Ectodermal cell (in vitro differentiated cells): ENCODE results near the gene NXPE2.

Experiments
- H3K27ac ChIP-seq: 2 replicates; pipeline ENCODE4 v1.7.0; 2013; ENCODE audit warnings: mild to moderate bottlenecking, low read depth, low read length; ENCODE audit not compliant: insufficient read depth, poor library complexity, severe bottlenecking
- H3K27me3 ChIP-seq: 2 replicates; pipeline ENCODE4 v1.7.0; 2013; ENCODE audit warnings: mild to moderate bottlenecking, low read length; ENCODE audit not compliant: insufficient read depth, control insufficient read depth, poor library complexity, severe bottlenecking
- H3K36me3 ChIP-seq: one replicate; pipeline ENCODE4 v1.7.0; 2013; ENCODE audit warnings: low read length; ENCODE audit not compliant: control insufficient read depth, insufficient read depth
- H3K4me1 ChIP-seq: one replicate; pipeline ENCODE4 v1.7.0; 2013; ENCODE audit warnings: low read length; ENCODE audit not compliant: control insufficient read depth, insufficient read depth
- H3K4me3 ChIP-seq: 2 replicates; pipeline ENCODE4 v1.7.0; 2013; ENCODE audit warnings: low read depth, low read length, control low read depth; ENCODE audit not compliant: insufficient read depth
- H3K9me3 ChIP-seq: 2 replicates; pipeline ENCODE4 v1.7.0; 2013; ENCODE audit warnings: mild to moderate bottlenecking, low read length, moderate library complexity; ENCODE audit not compliant: control insufficient read depth
- WGBS, 2 experiments: methylation state at CpG; one replicate each; pipeline ENCODE4 v1.1.7; 2013; ENCODE audit warnings: missing lambda C conversion rate in 2 of 2; 5-methylcytosine and 5-hydroxymethylcytosine counted together

Gene NXPE2

GRCh38 chr11:114679505-114679904 lies 1.2 kb downstream of the NXPE2 start:
- peaks cover 3% of the 10 kb centered on the region for H3K9me3 ChIP-seq
- WGBS, 2 experiments: 86 to 98% methylated on average over 4 of the region's 4 CpGs
- H3K27ac ChIP-seq: no peak overlapping the region
- H3K4me3 ChIP-seq: no peak overlapping the region
- no peaks in the 10 kb centered on the region for H3K36me3 ChIP-seq
- H3K27me3 ChIP-seq: no peaks in the 10 kb centered on the region
- no peaks in the 10 kb centered on the region for H3K4me1 ChIP-seq

GRCh38 chr11:114683007-114683406 lies 4.7 kb downstream of the NXPE2 start:
- Histone ChIP-seq H3K9me3 (peaks cover 3% of the 10 kb centered on the region), H3K4me3 (no peak overlapping the region), H3K27ac (no peak overlapping the region), H3K36me3 (no peaks in the 10 kb centered on the region), H3K4me1 (no peaks in the 10 kb centered on the region), H3K27me3 (no peaks in the 10 kb centered on the region)
- no CpG with 5 or more reads among the region's 1 CpG for WGBS, 2 experiments

GRCh38 chr11:114684636-114685035 lies 6.3 kb downstream of the NXPE2 start:
- no peaks in the 10 kb centered on the region for H3K4me1 ChIP-seq
- H3K27ac ChIP-seq: no peak overlapping the region
- H3K4me3 ChIP-seq: no peak overlapping the region
- H3K27me3 ChIP-seq: no peaks in the 10 kb centered on the region
- peaks cover 3% of the 10 kb centered on the region for H3K9me3 ChIP-seq
- no peaks in the 10 kb centered on the region for H3K36me3 ChIP-seq

- Histone ChIP-seq H3K4me3 (no peak overlapping the region), H3K9me3 (peaks cover 3% of the 10 kb centered on the region), H3K36me3 (no peaks in the 10 kb centered on the region), H3K27me3 (no peaks in the 10 kb centered on the region), H3K4me1 (no peaks in the 10 kb centered on the region), H3K27ac (no peak overlapping the region)
- 95 to 96% methylated on average over 1 of the region's 1 CpG for WGBS, 2 experiments
These were observed 6.8 kb downstream of the NXPE2 start for GRCh38 chr11:114685097-114685496.

- no peaks in the 10 kb centered on the region for H3K36me3 ChIP-seq
- H3K9me3 ChIP-seq: no peaks in the 10 kb centered on the region
- no peaks in the 10 kb centered on the region for H3K27me3 ChIP-seq
- no peak overlapping the region for H3K27ac ChIP-seq
- H3K4me3 ChIP-seq: no peak overlapping the region
- H3K4me1 ChIP-seq: no peaks in the 10 kb centered on the region
- WGBS, 2 experiments: 92 to 95% methylated on average over 4 of the region's 4 CpGs
These were observed 27.1 kb downstream of the NXPE2 start for GRCh38 chr11:114705280-114706024.

GRCh38 chr11:114709960-114710359 lies 31.6 kb downstream of the NXPE2 start:
- H3K4me1 ChIP-seq: no peaks in the 10 kb centered on the region
- no peaks in the 10 kb centered on the region for H3K9me3 ChIP-seq
- no peaks in the 10 kb centered on the region for H3K27me3 ChIP-seq
- no peaks in the 10 kb centered on the region for H3K36me3 ChIP-seq
- 100% methylated on average over 1 of the region's 1 CpG; no CpG with 5 or more reads in 1 of the 2 experiments for WGBS, 2 experiments
- H3K4me3 ChIP-seq: no peak overlapping the region
- no peak overlapping the region for H3K27ac ChIP-seq

- H3K27me3 ChIP-seq: no peaks in the 10 kb centered on the region
- 96% methylated on average over 2 of the region's 2 CpGs for WGBS, 2 experiments
These were observed 35.4 kb downstream of the NXPE2 start for GRCh38 chr11:114713756-114714155.

GRCh38 chr11:114719562-114719961 lies 41.2 kb downstream of the NXPE2 start:
- no peaks in the 10 kb centered on the region for H3K9me3 ChIP-seq
- no peaks in the 10 kb centered on the region for H3K27me3 ChIP-seq
- H3K36me3 ChIP-seq: no peaks in the 10 kb centered on the region
- no peak overlapping the region for H3K4me3 ChIP-seq
- 94 to 96% methylated on average over 5 of the region's 5 CpGs for WGBS, 2 experiments
- H3K27ac ChIP-seq: no peak overlapping the region
- H3K4me1 ChIP-seq: no peaks in the 10 kb centered on the region

More at GRCh38 chr11:114713756-114714155, 35.4 kb downstream of the NXPE2 start:
- no peaks in the 10 kb centered on the region for H3K4me1 ChIP-seq
- H3K27ac ChIP-seq: no peak overlapping the region
- H3K36me3 ChIP-seq: no peaks in the 10 kb centered on the region
- no peaks in the 10 kb centered on the region for H3K9me3 ChIP-seq
- H3K4me3 ChIP-seq: no peak overlapping the region

GRCh38 chr11:114724916-114725524 lies 46.7 kb downstream of the NXPE2 start:
- H3K27me3 ChIP-seq: no peaks in the 10 kb centered on the region
- no peaks in the 10 kb centered on the region for H3K36me3 ChIP-seq
- no peaks in the 10 kb centered on the region for H3K9me3 ChIP-seq
- no peaks in the 10 kb centered on the region for H3K4me1 ChIP-seq
- H3K27ac ChIP-seq: no peak overlapping the region
- 83 to 100% methylated on average over 1 to 3 of the region's 3 CpGs for WGBS, 2 experiments
- no peak overlapping the region for H3K4me3 ChIP-seq

- WGBS, 2 experiments: 95 to 96% methylated on average over 1 of the region's 1 CpG
- Histone ChIP-seq H3K27ac (no peak overlapping the region), H3K4me3 (no peak overlapping the region), H3K9me3 (no peaks in the 10 kb centered on the region), H3K27me3 (no peaks in the 10 kb centered on the region), H3K36me3 (no peaks in the 10 kb centered on the region), H3K4me1 (no peaks in the 10 kb centered on the region)
These were observed 47.3 kb downstream of the NXPE2 start for GRCh38 chr11:114725623-114726022.
